Measurements from ENCODE around the gene C12orf54.

GRCh38 chr12:48512855-48513254 is 30.6 kb downstream of the C12orf54 start:
- TF ChIP-seq POLR2A (IDR thresholded peaks at IDR 0.05) (no peak), CTCF (IDR thresholded peaks at IDR 0.05) (no peak), POLR2AphosphoS5 (IDR thresholded peaks at IDR 0.05) (no peak), EP300 (IDR thresholded peaks at IDR 0.05; ENCODE audit: low read depth) (no peak)

Data from transverse colon (tissue), 4 donors.